ENCODE results near the gene NUCKS1. TPM values are rescaled to one million over a fixed set of nuclear protein-coding genes. Genes with fewer than 3 reads are reported as not detected.
A peak's percentile ranks its signal among the peaks of the same experiment; 100 is the strongest.

NUCKS1 gene
- total RNA-seq (2021): 414 and 427 TPM in 2 replicates
- long read RNA-seq, partial matches to known transcripts: 4 of 186 reads
- long read RNA-seq, other reads (novel, unspliced or antisense): 182 of 186 reads

- Histone ChIP-seq H2BK120ac (ENCODE audit: low read depth, low read length, poor library complexity, severe bottlenecking) (no peak within 1 kb of the TSS), H2AFZ (ENCODE audit: low read length) (peak within 1 kb of the TSS; percentile 96), H3K79me2 (ENCODE audit: insufficient read depth, low read length) (peaks cover 34% of the 10 kb centered on the region), H3K18ac (ENCODE audit: insufficient read length, low read depth, low read length) (peak within 1 kb of the TSS; percentile 97), H4K20me1 (ENCODE audit: control insufficient read depth, insufficient read depth, insufficient read length) (peaks cover 2% of the 10 kb centered on the region), H3K27ac (ENCODE audit: insufficient read length, low read depth, low read length) (peak within 1 kb of the TSS; percentile 94), H3K56ac (ENCODE audit: insufficient read length, low read depth, low read length) (peak within 1 kb of the TSS; percentile 67), H4K91ac (ENCODE audit: insufficient read length, low read depth, low read length) (no peak within 1 kb of the TSS), H3K4ac (ENCODE audit: low read depth, low read length) (no peak within 1 kb of the TSS), H3K14ac (ENCODE audit: insufficient read depth, low read length) (peak within 1 kb of the TSS; percentile 93; the same call in 1 of the 2 replicates), H2BK15ac (ENCODE audit: low read depth, low read length) (no peak within 1 kb of the TSS), H3K4me2 (ENCODE audit: insufficient read depth, insufficient read length, low read length) (peak within 1 kb of the TSS; percentile 100), H3T11ph (ENCODE audit: low read length) (peak within 1 kb of the TSS; percentile 95), H4K5ac (ENCODE audit: insufficient read length, low read depth, low read length) (peak within 1 kb of the TSS; percentile 96), H3K23me2 (ENCODE audit: insufficient read length, low read depth, low read length, poor library complexity, severe bottlenecking) (no peaks in the 10 kb centered on the region), H3K23ac (ENCODE audit: insufficient read length, low read depth, low read length) (no peak within 1 kb of the TSS), H3K9ac (ENCODE audit: extremely low read depth, insufficient read length, low read length) (peak within 1 kb of the TSS; percentile 92), H3K4me1 (ENCODE audit: insufficient read depth, low read length) (no peaks in the 10 kb centered on the region), H4K8ac (replicated peaks; ENCODE audit: insufficient read length, low read depth, low read length) (no peak within 1 kb of the TSS), H3K9me3 (ENCODE audit: control insufficient read depth, low read depth, low read length) (no peaks in the 10 kb centered on the region), H2BK20ac (ENCODE audit: low read depth, low read length, poor library complexity, severe bottlenecking) (no peak within 1 kb of the TSS), H2BK5ac (ENCODE audit: insufficient read length, low read length) (peak within 1 kb of the TSS; percentile 90), H3K27me3 (ENCODE audit: insufficient read depth, low read length) (no peaks in the 10 kb centered on the region), H2AK5ac (ENCODE audit: insufficient read length, low read length) (no peak within 1 kb of the TSS), H2BK12ac (ENCODE audit: insufficient read length, low read depth, low read length) (peak within 1 kb of the TSS; percentile 99), H3K79me1 (ENCODE audit: insufficient read depth, low read depth, low read length, poor library complexity, severe bottlenecking) (no peaks in the 10 kb centered on the region)
- peak; percentile 99 for DNase-seq
- TF ChIP-seq, protein P1, sequence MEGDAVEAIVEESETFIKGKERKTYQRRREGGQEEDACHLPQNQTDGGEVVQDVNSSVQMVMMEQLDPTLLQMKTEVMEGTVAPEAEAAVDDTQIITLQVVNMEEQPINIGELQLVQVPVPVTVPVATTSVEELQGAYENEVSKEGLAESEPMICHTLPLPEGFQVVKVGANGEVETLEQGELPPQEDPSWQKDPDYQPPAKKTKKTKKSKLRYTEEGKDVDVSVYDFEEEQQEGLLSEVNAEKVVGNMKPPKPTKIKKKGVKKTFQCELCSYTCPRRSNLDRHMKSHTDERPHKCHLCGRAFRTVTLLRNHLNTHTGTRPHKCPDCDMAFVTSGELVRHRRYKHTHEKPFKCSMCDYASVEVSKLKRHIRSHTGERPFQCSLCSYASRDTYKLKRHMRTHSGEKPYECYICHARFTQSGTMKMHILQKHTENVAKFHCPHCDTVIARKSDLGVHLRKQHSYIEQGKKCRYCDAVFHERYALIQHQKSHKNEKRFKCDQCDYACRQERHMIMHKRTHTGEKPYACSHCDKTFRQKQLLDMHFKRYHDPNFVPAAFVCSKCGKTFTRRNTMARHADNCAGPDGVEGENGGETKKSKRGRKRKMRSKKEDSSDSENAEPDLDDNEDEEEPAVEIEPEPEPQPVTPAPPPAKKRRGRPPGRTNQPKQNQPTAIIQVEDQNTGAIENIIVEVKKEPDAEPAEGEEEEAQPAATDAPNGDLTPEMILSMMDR (conservative IDR thresholded peaks at IDR 0.05): peak; percentile 30; the same call in 2 of the 3 replicates
- H3K9me3 Mint-ChIP-seq: no peaks in the 10 kb centered on the region; a peak in 1 of 5 replicates
- peaks cover 15 to 30% (median 23%) of the 10 kb centered on the region in 3 experiments for H3K36me3 Mint-ChIP-seq (ENCODE audit: insufficient read depth in 1 of 3, low read depth in 3 of 3)
- H3K27ac Mint-ChIP-seq: peak within 1 kb of the TSS; percentile 99 to 100 (median 100)
- peak within 1 kb of the TSS; percentile 94 to 97 for H3K4me3 Mint-ChIP-seq
- peaks cover 25 to 38% of the 10 kb centered on the region in 2 experiments for H3K4me1 Mint-ChIP-seq
- H3K27me3 Mint-ChIP-seq (ENCODE audit: low read depth): peaks cover 6% of the 10 kb centered on the region
- no CpG with 5 or more reads among the region's 27 CpGs for WGBS (ENCODE audit: extremely low coverage, insufficient read length, low lambda C conversion rate)
Observed at GRCh38 chr1:205750138-205751035, at the start of gene NUCKS1. TSS of gene NUCKS1 (minus strand) at chr1:205750182. CDS start at chr1:205749973, 209 bp downstream.

All from H9 (cell line).